PFSK-1 (cell line): Measurements from ENCODE around the gene GPBP1.

Experiments used
- FOXP2 ChIP-seq: optimal IDR thresholded peaks from 2 replicates; pipeline ENCODE3; 2011; ENCODE audit warnings: borderline replicate concordance, control low read depth, inconsistent platforms; ENCODE audit not compliant: insufficient read depth; ENCODE audit errors: extremely low read length, extremely low read depth
- POLR2AphosphoS5 ChIP-seq: IDR thresholded peaks from 2 replicates; pipeline ENCODE4 v1.6.1; 2012; ENCODE audit warnings: low read depth, mild to moderate bottlenecking, control low read depth, low read length, moderate library complexity

DNA sequence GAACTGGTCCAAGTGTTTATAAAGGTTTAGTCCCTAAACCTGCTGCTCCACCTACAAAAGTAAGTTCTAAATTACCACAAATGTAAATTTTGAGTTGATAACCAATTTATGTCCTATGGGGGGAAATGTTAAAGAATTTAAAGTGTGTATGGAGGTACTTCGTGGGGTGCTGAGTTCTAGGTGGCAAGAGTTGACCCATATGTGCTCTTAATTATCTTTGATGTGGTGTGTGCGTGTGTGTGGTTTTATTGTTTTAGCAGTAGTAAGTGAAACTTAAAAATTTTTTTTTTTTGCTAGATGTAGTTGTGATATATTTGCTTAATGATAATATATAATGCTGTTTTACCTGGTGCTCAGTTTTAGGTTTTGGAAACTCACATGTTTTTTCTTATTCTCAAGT is 72.6 kb downstream of the GPBP1 start:
- TF ChIP-seq POLR2AphosphoS5: no peak
- no peak for TF ChIP-seq FOXP2
